ENCODE results near the gene RBFA. TPM values are rescaled to one million over a fixed set of nuclear protein-coding genes. Genes with fewer than 3 reads are reported as not detected.

The RBFA gene
- total RNA-seq, 2 donors from 2014 or later = 9.9 to 16.6 TPM

- Histone ChIP-seq H3K4me3 (no peak overlapping the region), H3K36me3 (replicated peaks in 1 of 2; ENCODE audit: insufficient read depth in 1 of 2, low read depth in 2 of 2) (no peaks in the 10 kb centered on the region), H3K27me3 (no peaks in the 10 kb centered on the region), H3K4me1 (no peaks in the 10 kb centered on the region), H3K27ac (no peak overlapping the region), H3K9me3 (no peaks in the 10 kb centered on the region)
- 89% methylated on average over 19 of the region's 21 CpGs; no CpG with 5 or more reads in 1 of the 2 donors for WGBS, 2 donors
- TF ChIP-seq POLR2A (IDR thresholded peaks at IDR 0.05) = no peak
- intact Hi-C loops (cut with DNase I) = no loop called here
- DNase-seq (no peak), ATAC-seq (no peak)
Measured at GRCh38 chr18:80077873-80078272, 43.6 kb downstream of the RBFA start.

Other genes starting within 250 kb of the RBFA start
- gene KCNG2, start 236.5 kb upstream of the RBFA start, total RNA-seq = not detected
- gene SLC66A2, start 82.8 kb upstream of the RBFA start, total RNA-seq = 10 to 100 TPM; 30.4 to 50.8 TPM
- 10 to 100 TPM; 14.8 to 22.1 TPM for gene HSBP1L1, start 69.8 kb upstream of the RBFA start, total RNA-seq
- 10 to 100 TPM; 11.2 to 13.5 TPM for gene TXNL4A, start 45.9 kb upstream of the RBFA start, total RNA-seq
- gene ADNP2, start 74.8 kb downstream of the RBFA start, total RNA-seq = 1 to 10 TPM; 7.0 to 9.2 TPM
- gene PARD6G, start 213.1 kb downstream of the RBFA start, total RNA-seq = 1 to 10 TPM; 2.6 to 3.1 TPM

All from body of pancreas (tissue), 4 donors.